Ishikawa (cell line): Measurements from ENCODE around the gene SYNPO.

ENCODE experiments used
- CEBPB ChIP-seq: IDR thresholded peaks from 2 replicates; pipeline ENCODE4 v1.6.1; 2012
- CREB1 ChIP-seq: IDR thresholded peaks from 2 replicates; pipeline ENCODE4 v1.6.1; 2012; ENCODE audit warnings: low read depth
- EGR1 ChIP-seq: IDR thresholded peaks from 2 replicates; pipeline ENCODE4 v1.6.1; 2012
- EP300 ChIP-seq: IDR thresholded peaks from 2 replicates; pipeline ENCODE4 v1.6.1; 2012; ENCODE audit warnings: borderline replicate concordance
- FOXM1 ChIP-seq: IDR thresholded peaks from 2 replicates; pipeline ENCODE4 v1.6.1; 2012; ENCODE audit warnings: low read depth, borderline replicate concordance
- MAX ChIP-seq: IDR thresholded peaks from 2 replicates; pipeline ENCODE4 v1.6.1; 2012
- NFIC ChIP-seq: IDR thresholded peaks from 2 replicates; pipeline ENCODE4 v1.6.1; 2012
- RAD21 ChIP-seq: IDR thresholded peaks from 2 replicates; pipeline ENCODE4 v1.6.1; 2012; ENCODE audit warnings: low read depth
- REST ChIP-seq: IDR thresholded peaks from 2 replicates; pipeline ENCODE4 v1.6.1; 2012; ENCODE audit warnings: low read depth, mild to moderate bottlenecking
- TAF1 ChIP-seq: IDR thresholded peaks from 2 replicates; pipeline ENCODE4 v1.6.1; 2012; ENCODE audit warnings: low read depth, mild to moderate bottlenecking
- TCF12 ChIP-seq: IDR thresholded peaks from 2 replicates; pipeline ENCODE4 v1.6.1; 2012; ENCODE audit warnings: low read depth
- TEAD4 ChIP-seq: IDR thresholded peaks from 2 replicates; pipeline ENCODE4 v1.6.1; 2012
- USF1 ChIP-seq: IDR thresholded peaks from 2 replicates; pipeline ENCODE4 v1.6.1; 2012
- YY1 ChIP-seq: IDR thresholded peaks from 2 replicates; pipeline ENCODE4 v1.6.1; 2012; ENCODE audit warnings: low read depth
- ZBTB7A ChIP-seq: IDR thresholded peaks from 2 replicates; pipeline ENCODE4 v1.6.1; 2012; ENCODE audit warnings: low read depth

Gene SYNPO

GRCh38 chr5:150653762-150654556, 13.5 kb downstream of the SYNPO start:
- TF ChIP-seq YY1 (no peak), TEAD4 (no peak), RAD21 (no peak), FOXM1 (no peak), MAX (no peak)

- TF ChIP-seq TCF12 (no peak), REST (no peak), USF1 (no peak), ZBTB7A (no peak), YY1 (no peak), FOXM1 (no peak), EP300 (no peak), MAX (no peak)
Observed at GRCh38 chr5:150655221-150655620, 14.8 kb downstream of the SYNPO start.

- TF ChIP-seq YY1: 0 out of 2 replicates have a peak, but pooled peaks have one; percentile 14
- TF ChIP-seq REST: no peak
- no peak for TF ChIP-seq CEBPB
- peak; percentile 55; the same call in 1 of the 2 replicates for TF ChIP-seq TAF1
- no peak for TF ChIP-seq USF1
- TF ChIP-seq EGR1: peak; percentile 27
- TF ChIP-seq CREB1: no peak
- no peak; the same call in 1 of the 2 replicates for TF ChIP-seq TEAD4
- peak; percentile 83 for TF ChIP-seq RAD21
- TF ChIP-seq ZBTB7A: peak; percentile 81; the same call in 1 of the 2 replicates
- peak; percentile 64; the same call in 1 of the 2 replicates for TF ChIP-seq TCF12
- no peak; the same call in 1 of the 2 replicates for TF ChIP-seq NFIC
- no peak for TF ChIP-seq FOXM1
- no peak for TF ChIP-seq EP300
- TF ChIP-seq MAX: peak; percentile 47
Observed at GRCh38 chr5:150656191-150657132, 16.0 kb downstream of the SYNPO start.

- TF ChIP-seq REST: no peak
- no peak for TF ChIP-seq EGR1
- TF ChIP-seq FOXM1: no peak
- TF ChIP-seq RAD21: no peak
- TF ChIP-seq CREB1: no peak
- no peak for TF ChIP-seq YY1
- no peak for TF ChIP-seq ZBTB7A
- TF ChIP-seq EP300: no peak
Observed at GRCh38 chr5:150658121-150658520, 17.7 kb downstream of the SYNPO start.
